Measurements from ENCODE around the gene PLCL2.

GRCh38 chr3:16911916-16912315 lies 27.2 kb downstream of the PLCL2 start:
- TF ChIP-seq CTCF (IDR thresholded peaks at IDR 0.05) (no peak), ZFX (IDR thresholded peaks at IDR 0.05; ENCODE audit: borderline replicate concordance) (no peak)
